Gastrocnemius medialis (tissue), 4 donors: ENCODE measurements around the gene LRRC15.

Experiments
- POLR2A ChIP-seq, 2 donors: fragments of 450-650 bp; IDR thresholded peaks; one replicate each; pipeline ENCODE4 v1.6.1; 2017; ENCODE audit warnings: antibody characterized with exemption in 2 of 2, mild to moderate bottlenecking in 2 of 2, moderate library complexity in 2 of 2
- TF ChIP-seq, protein P1 (sequence below), 5 experiments: fragments of 450-650 bp in 3 of 5; fragments of 200-600 bp in 2 of 5; sonication (generic) in 2 of 5; IDR thresholded peaks in 4 of 5; conservative IDR thresholded peaks in 1 of 5; 1 replicate in 4 of 5; 2 replicates in 1 of 5; pipeline ENCODE4 v1.5.1; 2016 to 2019; ENCODE audit warnings: antibody characterized with exemption in 5 of 5, mild to moderate bottlenecking in 3 of 5, moderate library complexity in 3 of 5

DNA sequence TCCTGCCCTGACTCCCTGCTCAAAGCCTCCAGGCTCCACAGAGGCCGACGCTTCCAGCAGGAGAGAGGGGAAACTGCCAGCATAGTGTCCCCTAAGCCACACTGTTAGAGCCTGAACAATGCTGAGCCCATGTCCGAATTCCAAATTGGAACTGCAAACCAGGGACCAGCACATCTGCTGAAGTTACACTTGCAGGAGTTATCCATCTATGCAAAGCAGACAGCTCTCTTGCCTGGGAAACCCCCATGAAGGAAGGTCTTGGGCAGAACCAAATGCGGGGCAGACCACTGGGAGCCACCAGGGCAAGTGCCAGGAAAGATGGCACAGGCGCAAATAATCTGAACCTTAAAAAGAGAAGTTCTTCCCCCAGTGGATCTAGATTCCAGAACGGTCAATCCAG, 625 bp downstream of the LRRC15 start:
- TF ChIP-seq, protein P1, sequence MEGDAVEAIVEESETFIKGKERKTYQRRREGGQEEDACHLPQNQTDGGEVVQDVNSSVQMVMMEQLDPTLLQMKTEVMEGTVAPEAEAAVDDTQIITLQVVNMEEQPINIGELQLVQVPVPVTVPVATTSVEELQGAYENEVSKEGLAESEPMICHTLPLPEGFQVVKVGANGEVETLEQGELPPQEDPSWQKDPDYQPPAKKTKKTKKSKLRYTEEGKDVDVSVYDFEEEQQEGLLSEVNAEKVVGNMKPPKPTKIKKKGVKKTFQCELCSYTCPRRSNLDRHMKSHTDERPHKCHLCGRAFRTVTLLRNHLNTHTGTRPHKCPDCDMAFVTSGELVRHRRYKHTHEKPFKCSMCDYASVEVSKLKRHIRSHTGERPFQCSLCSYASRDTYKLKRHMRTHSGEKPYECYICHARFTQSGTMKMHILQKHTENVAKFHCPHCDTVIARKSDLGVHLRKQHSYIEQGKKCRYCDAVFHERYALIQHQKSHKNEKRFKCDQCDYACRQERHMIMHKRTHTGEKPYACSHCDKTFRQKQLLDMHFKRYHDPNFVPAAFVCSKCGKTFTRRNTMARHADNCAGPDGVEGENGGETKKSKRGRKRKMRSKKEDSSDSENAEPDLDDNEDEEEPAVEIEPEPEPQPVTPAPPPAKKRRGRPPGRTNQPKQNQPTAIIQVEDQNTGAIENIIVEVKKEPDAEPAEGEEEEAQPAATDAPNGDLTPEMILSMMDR (IDR thresholded peaks at IDR 0.05 in 4 of 5, conservative IDR thresholded peaks at IDR 0.05 in 1 of 5): no peak
- no peak for TF ChIP-seq POLR2A (IDR thresholded peaks at IDR 0.05)
